Glutamatergic neuron (in vitro differentiated cells): ENCODE results near the gene TAPT1. TPM values are rescaled to one million over a fixed set of nuclear protein-coding genes. Genes with fewer than 3 reads are reported as not detected.

Source experiments
- DNase-seq: peaks from one replicate; pipeline ENCODE4 v3.0.0; 2022
- H3K27ac Mint-ChIP-seq: one replicate; pipeline ENCODE4 v1.8.0; 2020; ENCODE audit warnings: mild to moderate bottlenecking, mixed read lengths, inconsistent platforms; ENCODE audit not compliant: unreplicated experiment
- H3K27me3 Mint-ChIP-seq: one replicate; pipeline ENCODE4 v1.8.0; 2020; ENCODE audit warnings: mild to moderate bottlenecking, moderate library complexity, mixed read lengths, inconsistent platforms; ENCODE audit not compliant: unreplicated experiment
- H3K36me3 Mint-ChIP-seq: one replicate; pipeline ENCODE4 v1.8.0; 2020; ENCODE audit warnings: mild to moderate bottlenecking, mixed read lengths, inconsistent platforms; ENCODE audit not compliant: unreplicated experiment
- H3K4me1 Mint-ChIP-seq: one replicate; pipeline ENCODE4 v1.8.0; 2020; ENCODE audit warnings: mild to moderate bottlenecking, low read depth, mixed read lengths, inconsistent platforms; ENCODE audit not compliant: unreplicated experiment
- H3K4me3 Mint-ChIP-seq: one replicate; pipeline ENCODE4 v1.8.0; 2020; ENCODE audit warnings: mild to moderate bottlenecking, mixed read lengths, inconsistent platforms; ENCODE audit not compliant: unreplicated experiment
- H3K9me3 Mint-ChIP-seq: one replicate; pipeline ENCODE4 v1.8.0; 2020; ENCODE audit warnings: mild to moderate bottlenecking, moderate library complexity, mixed read lengths, inconsistent platforms; ENCODE audit not compliant: unreplicated experiment
- total RNA-seq: library from RNA; stranded (reverse); fragmentation: NEBNext Ultra II Directional; extraction: Animal tissue kit (Norgen Biotek cat#: 25700); gene quantifications from one replicate; pipeline ENCODE4 v1.2.1, GENCODE V29; 2021; ENCODE audit not compliant: unreplicated experiment
- TF ChIP-seq, protein P1 (sequence below): fragments of 200-600 bp; sonication (generic); IDR thresholded peaks from one replicate; pipeline ENCODE4 v1.5.0; 2021; ENCODE audit not compliant: partially characterized antibody, unreplicated experiment

TAPT1 gene
- total RNA-seq, 1 donor from 2014 or later = 28.9 TPM

DNA sequence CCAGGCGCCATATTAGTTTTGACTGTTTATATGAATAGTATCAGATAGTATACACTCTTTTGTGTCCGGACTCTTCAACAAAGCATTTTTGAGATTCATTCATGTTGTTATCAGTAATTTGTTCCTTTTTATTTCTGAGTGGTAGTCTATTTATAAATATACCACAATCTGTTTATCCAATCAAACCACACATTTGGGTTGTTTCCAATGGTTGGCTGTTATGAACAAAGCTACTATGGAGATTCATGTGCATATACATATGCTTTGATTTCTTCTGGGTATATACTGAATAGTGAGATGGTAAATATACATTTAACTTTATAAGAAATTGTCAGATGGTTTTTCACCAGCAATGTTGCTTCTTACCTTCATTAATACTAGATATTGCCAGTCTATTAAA lies 36.8 kb upstream of the TAPT1 start:
- Mint-ChIP-seq H3K27me3 (no peaks in the 10 kb centered on the region), H3K4me3 (no peak overlapping the region), H3K27ac (no peak overlapping the region), H3K4me1 (no peaks in the 10 kb centered on the region), H3K9me3 (no peaks in the 10 kb centered on the region), H3K36me3 (no peaks in the 10 kb centered on the region)
- no peak for DNase-seq
- TF ChIP-seq, protein P1, sequence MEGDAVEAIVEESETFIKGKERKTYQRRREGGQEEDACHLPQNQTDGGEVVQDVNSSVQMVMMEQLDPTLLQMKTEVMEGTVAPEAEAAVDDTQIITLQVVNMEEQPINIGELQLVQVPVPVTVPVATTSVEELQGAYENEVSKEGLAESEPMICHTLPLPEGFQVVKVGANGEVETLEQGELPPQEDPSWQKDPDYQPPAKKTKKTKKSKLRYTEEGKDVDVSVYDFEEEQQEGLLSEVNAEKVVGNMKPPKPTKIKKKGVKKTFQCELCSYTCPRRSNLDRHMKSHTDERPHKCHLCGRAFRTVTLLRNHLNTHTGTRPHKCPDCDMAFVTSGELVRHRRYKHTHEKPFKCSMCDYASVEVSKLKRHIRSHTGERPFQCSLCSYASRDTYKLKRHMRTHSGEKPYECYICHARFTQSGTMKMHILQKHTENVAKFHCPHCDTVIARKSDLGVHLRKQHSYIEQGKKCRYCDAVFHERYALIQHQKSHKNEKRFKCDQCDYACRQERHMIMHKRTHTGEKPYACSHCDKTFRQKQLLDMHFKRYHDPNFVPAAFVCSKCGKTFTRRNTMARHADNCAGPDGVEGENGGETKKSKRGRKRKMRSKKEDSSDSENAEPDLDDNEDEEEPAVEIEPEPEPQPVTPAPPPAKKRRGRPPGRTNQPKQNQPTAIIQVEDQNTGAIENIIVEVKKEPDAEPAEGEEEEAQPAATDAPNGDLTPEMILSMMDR = no peak

DNA sequence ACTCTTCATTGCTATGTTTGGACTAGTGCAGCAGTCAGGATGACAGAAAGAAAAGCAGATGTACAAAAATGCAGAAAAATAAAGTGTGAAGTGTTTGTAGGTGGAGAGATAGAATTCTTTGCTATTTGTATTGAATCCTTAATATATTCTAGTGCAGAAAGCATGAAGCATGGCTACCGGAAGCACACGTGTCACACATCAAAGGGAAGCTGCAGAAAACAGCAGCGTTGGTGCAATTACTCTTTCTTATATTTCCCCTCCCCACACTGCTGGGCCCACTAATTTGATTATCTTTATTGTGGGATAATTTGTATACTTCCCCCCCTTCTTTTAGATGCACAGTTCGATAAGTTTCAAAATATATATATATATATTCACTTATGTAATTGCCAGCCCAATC lies 35.9 kb upstream of the TAPT1 start:
- Mint-ChIP-seq H3K27me3 (no peaks in the 10 kb centered on the region), H3K4me1 (no peaks in the 10 kb centered on the region), H3K27ac (no peak overlapping the region), H3K36me3 (no peaks in the 10 kb centered on the region), H3K4me3 (no peak overlapping the region), H3K9me3 (no peaks in the 10 kb centered on the region)
- TF ChIP-seq, protein P1 = no peak
- DNase-seq = no peak

DNA sequence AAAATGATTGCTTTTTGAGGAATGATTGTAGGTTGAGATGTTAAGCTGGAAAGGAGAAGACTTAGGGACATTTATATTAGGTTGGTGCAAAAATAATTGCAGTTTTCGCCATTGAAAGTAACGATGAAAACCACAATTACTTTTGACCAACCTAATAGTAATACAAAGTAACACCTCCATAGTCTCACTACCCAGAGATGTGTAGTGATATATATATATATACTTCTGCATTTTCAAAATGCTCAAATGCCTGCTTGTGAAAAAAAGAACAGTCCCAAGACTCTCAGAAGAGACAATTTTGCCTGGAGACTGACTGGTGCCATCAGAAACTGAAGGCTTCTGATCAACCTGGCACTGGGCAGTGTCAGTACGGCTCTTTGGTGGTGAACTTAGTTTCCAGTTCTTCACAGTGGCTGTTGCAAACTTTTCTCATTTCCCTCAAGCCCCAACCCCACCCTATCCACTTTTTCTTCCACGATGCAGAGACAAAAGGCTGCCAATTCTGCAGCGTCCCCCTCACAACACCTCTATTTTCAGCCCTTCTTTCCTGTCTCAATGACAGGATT lies 35.1 kb upstream of the TAPT1 start:
- Mint-ChIP-seq H3K9me3 (no peaks in the 10 kb centered on the region), H3K27ac (no peak overlapping the region)
- DNase-seq = no peak

DNA sequence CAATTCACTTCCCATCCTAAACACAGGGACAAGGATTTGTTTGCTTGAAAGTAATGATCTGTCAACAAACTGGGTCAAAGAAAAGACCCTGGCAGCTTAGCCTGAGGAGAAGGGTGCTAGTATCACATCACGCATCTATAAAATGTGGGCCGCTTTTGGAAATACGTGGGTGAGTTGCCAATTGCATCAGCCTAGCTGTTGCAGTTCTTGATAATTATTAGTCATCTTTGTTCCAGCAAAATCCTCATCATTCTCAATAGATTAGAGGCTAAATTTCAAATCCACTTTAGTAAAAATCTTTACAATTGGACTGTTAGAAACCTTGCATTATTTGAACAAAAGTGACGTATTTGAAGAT lies 33.6 kb upstream of the TAPT1 start:
- DNase-seq = no peak
- Mint-ChIP-seq H3K4me1 (no peaks in the 10 kb centered on the region), H3K27me3 (no peaks in the 10 kb centered on the region), H3K9me3 (no peaks in the 10 kb centered on the region), H3K4me3 (no peak overlapping the region), H3K27ac (no peak overlapping the region), H3K36me3 (no peaks in the 10 kb centered on the region)
- TF ChIP-seq, protein P1 = no peak

More for the DNA sequence above, 35.1 kb upstream of the TAPT1 start:
- Mint-ChIP-seq H3K4me3 (no peak overlapping the region), H3K27me3 (no peaks in the 10 kb centered on the region), H3K36me3 (no peaks in the 10 kb centered on the region), H3K4me1 (no peaks in the 10 kb centered on the region)
- TF ChIP-seq, protein P1 = no peak

DNA sequence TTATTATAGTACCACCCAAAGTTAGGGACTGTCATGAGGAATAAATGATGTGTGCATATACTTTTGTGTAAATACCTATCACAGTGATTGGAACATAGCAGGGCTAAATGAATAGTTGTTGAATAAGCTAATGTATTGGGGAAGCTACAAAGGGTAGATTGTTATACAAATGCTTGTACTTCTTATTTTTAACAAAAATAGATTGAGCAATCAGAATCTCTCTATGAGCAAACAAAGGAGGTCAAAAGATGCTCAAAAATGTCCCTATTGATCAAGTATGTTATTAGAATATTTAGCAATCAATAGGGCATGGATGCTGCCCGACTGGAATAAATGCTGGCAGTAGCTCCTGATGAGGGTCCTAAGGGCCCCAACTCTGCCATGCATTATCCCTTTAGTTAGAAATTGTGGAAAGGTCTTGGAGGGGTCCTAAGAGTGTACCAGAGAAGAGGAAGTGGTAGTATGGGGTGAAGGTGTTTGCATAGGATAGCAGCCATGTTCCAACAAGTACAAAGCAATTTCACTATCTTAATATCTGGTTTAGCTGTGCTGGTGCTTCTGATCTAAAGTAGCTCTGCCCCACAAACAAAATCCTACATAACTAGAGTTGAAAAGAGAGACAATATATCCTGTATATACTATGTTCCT lies 33.1 kb upstream of the TAPT1 start:
- no peak overlapping the region for H3K4me3 Mint-ChIP-seq
- no peaks in the 10 kb centered on the region for H3K4me1 Mint-ChIP-seq
- no peaks in the 10 kb centered on the region for H3K27me3 Mint-ChIP-seq
- DNase-seq = no peak
- H3K9me3 Mint-ChIP-seq = no peaks in the 10 kb centered on the region
- H3K36me3 Mint-ChIP-seq = no peaks in the 10 kb centered on the region
- TF ChIP-seq, protein P1 = no peak
- no peak overlapping the region for H3K27ac Mint-ChIP-seq
